ENCODE measurements around the gene NOS3. TPM values are rescaled to one million over a fixed set of nuclear protein-coding genes. Genes with fewer than 3 reads are reported as not detected.

The NOS3 gene
- total RNA-seq, 1 experiment from 2014 or later = 0.30 TPM

DNA sequence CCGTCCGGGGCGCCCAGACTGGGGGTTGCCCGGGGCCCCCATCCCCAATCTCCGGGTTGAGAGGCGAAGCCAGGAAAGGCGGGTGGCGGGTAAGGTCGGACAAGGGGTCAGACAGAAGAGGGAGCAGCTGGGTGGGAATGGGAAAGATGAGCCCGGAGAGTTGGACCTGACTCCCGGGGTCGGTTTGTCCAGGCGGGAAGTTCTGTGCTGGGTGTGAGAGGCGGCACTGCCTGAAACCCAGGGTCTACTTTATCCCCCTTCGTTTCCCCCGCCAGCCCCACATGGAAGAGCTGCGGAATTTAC, 69.2 kb downstream of the NOS3 start:
- H3K27ac Mint-ChIP-seq (ENCODE audit: low read depth, unreplicated experiment) = peak overlapping the region; percentile 87
- H3K9me3 Mint-ChIP-seq (ENCODE audit: unreplicated experiment) = no peaks in the 10 kb centered on the region
- peaks cover 38% of the 10 kb centered on the region for H3K4me1 Mint-ChIP-seq (ENCODE audit: insufficient read depth, unreplicated experiment)
- DNase-seq (ENCODE audit: unreplicated experiment) = peak; percentile 39
- ChIA-PET POLR2A (interaction anchor here (1.8 to 8.4 kb wide), 4 partner anchors 13 to 53 kb away, joined by 6 to 151 read pairs (median 61); partner anchors contain the start of genes ABCB8, AGAP3, FASTK and TMUB1), CTCF (interaction anchor here (0.6 to 4.6 kb wide), 9 partner anchors 11 to 161 kb away, joined by 3 to 42 read pairs (median 4); no protein-coding TSS in a partner anchor)
- H3K27me3 Mint-ChIP-seq (ENCODE audit: insufficient read depth, unreplicated experiment) = no peaks in the 10 kb centered on the region
- peak overlapping the region; percentile 97 for H3K4me3 Mint-ChIP-seq (ENCODE audit: unreplicated experiment)
- peaks cover 26% of the 10 kb centered on the region for H3K36me3 Mint-ChIP-seq (ENCODE audit: insufficient read depth, unreplicated experiment)
- BruUV-seq (replicated peaks) = no TSS peak
- intact Hi-C loops (cut with micrococcal nuclease) = no loop called here
- no peak for TF ChIP-seq CTCF (IDR thresholded peaks at IDR 0.05; ENCODE audit: unreplicated experiment)

DNA sequence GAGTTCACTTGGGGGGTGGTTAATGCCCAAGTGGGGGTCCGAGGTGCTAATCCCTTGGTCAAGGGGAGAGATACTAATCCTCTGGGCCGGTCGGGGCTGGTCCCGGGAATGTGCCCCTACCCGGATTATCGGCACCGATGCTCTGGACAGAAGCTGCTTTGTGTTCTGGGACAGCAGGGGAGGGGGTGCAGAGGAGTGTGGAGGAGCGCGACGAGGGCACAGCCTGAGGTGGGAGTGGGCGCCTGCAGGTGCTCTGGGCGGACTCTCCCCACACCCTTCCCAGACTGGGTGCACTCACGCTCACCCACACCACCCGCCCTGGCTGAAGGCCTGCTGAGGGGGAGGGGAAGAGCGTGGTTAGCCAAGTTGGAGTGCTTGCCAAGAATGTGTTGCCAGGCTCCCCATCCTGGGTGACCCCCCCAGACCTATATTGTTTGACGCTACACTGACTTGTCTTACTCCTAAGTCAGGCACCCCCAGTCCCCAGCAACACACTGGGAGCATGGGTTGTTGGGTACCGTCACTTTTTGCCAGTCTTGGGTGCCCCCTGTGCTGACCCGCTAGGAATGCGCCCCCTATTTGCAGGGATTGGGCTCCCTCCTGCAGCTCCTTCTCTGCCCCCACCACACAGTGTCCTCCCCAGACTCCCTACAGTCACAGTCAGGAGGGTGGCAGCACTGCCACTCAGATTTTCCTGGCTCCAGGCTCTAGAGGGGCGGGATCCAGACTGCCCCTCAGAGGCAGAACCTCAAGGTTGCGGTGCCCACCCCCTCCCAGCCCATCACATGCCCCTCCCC, 69.8 kb downstream of the NOS3 start:
- Mint-ChIP-seq H3K27me3 (ENCODE audit: insufficient read depth, unreplicated experiment) (no peaks in the 10 kb centered on the region), H3K9me3 (ENCODE audit: unreplicated experiment) (no peaks in the 10 kb centered on the region), H3K4me3 (ENCODE audit: unreplicated experiment) (peak overlapping the region; percentile 97), H3K36me3 (ENCODE audit: insufficient read depth, unreplicated experiment) (peaks cover 31% of the 10 kb centered on the region), H3K4me1 (ENCODE audit: insufficient read depth, unreplicated experiment) (peaks cover 38% of the 10 kb centered on the region), H3K27ac (ENCODE audit: low read depth, unreplicated experiment) (peak overlapping the region; percentile 87)
- CTCF ChIA-PET = interaction anchor here (0.6 to 4.6 kb wide), 12 partner anchors 11 to 162 kb away, joined by 3 to 42 read pairs (median 4); no protein-coding TSS in a partner anchor
- TF ChIP-seq CTCF (IDR thresholded peaks at IDR 0.05; ENCODE audit: unreplicated experiment) = no peak
- peak; percentile 71 for DNase-seq (ENCODE audit: unreplicated experiment)
- intact Hi-C loops (cut with micrococcal nuclease) = no loop called here
- POLR2A ChIA-PET = interaction anchor here (1.8 to 8.4 kb wide), 4 partner anchors 14 to 52 kb away, joined by 6 to 151 read pairs (median 61); partner anchors contain the start of genes ABCB8, AGAP3, FASTK and TMUB1
- BruUV-seq (replicated peaks) = no TSS peak

- Mint-ChIP-seq H3K36me3 (ENCODE audit: insufficient read depth, unreplicated experiment) (peaks cover 37% of the 10 kb centered on the region), H3K4me3 (ENCODE audit: unreplicated experiment) (peak overlapping the region; percentile 97), H3K9me3 (ENCODE audit: unreplicated experiment) (no peaks in the 10 kb centered on the region), H3K27me3 (ENCODE audit: insufficient read depth, unreplicated experiment) (no peaks in the 10 kb centered on the region), H3K4me1 (ENCODE audit: insufficient read depth, unreplicated experiment) (peaks cover 38% of the 10 kb centered on the region), H3K27ac (ENCODE audit: low read depth, unreplicated experiment) (peak overlapping the region; percentile 63)
- BruUV-seq (replicated peaks) = no TSS peak
- no peak for TF ChIP-seq CTCF (IDR thresholded peaks at IDR 0.05; ENCODE audit: unreplicated experiment)
- intact Hi-C loops (cut with micrococcal nuclease) = no loop called here
- ChIA-PET POLR2A (interaction anchor here (0.9 to 8.4 kb wide), 5 partner anchors 19 to 51 kb away, joined by 3 to 151 read pairs (median 42); partner anchors contain the start of genes ABCB8, AGAP3, FASTK and TMUB1), CTCF (interaction anchor here (0.6 to 4.6 kb wide), 9 partner anchors 14 to 596 kb away, joined by 3 to 42 read pairs (median 3); no protein-coding TSS in a partner anchor)
- DNase-seq (ENCODE audit: unreplicated experiment) = no peak
These were observed 70.6 kb downstream of the NOS3 start for GRCh38 chr7:151061213-151062110.

- Mint-ChIP-seq H3K36me3 (ENCODE audit: insufficient read depth, unreplicated experiment) (peaks cover 42% of the 10 kb centered on the region), H3K4me3 (ENCODE audit: unreplicated experiment) (peak overlapping the region; percentile 97), H3K4me1 (ENCODE audit: insufficient read depth, unreplicated experiment) (peaks cover 33% of the 10 kb centered on the region), H3K27ac (ENCODE audit: low read depth, unreplicated experiment) (peak overlapping the region; percentile 63), H3K27me3 (ENCODE audit: insufficient read depth, unreplicated experiment) (no peaks in the 10 kb centered on the region), H3K9me3 (ENCODE audit: unreplicated experiment) (no peaks in the 10 kb centered on the region)
- intact Hi-C loops (cut with micrococcal nuclease) = no loop called here
- DNase-seq (ENCODE audit: unreplicated experiment) = no peak
- TF ChIP-seq CTCF (IDR thresholded peaks at IDR 0.05; ENCODE audit: unreplicated experiment) = no peak
- BruUV-seq (replicated peaks) = no TSS peak
- CTCF ChIA-PET = interaction anchor here (0.9 to 4.6 kb wide), 6 partner anchors 11 to 159 kb away, joined by 3 to 42 read pairs (median 6); no protein-coding TSS in a partner anchor
- POLR2A ChIA-PET = interaction anchor here (0.9 to 8.4 kb wide), 4 partner anchors 20 to 51 kb away, joined by 3 to 151 read pairs (median 47); partner anchors contain the start of genes ABCB8, AGAP3, FASTK and TMUB1
These were observed 71.2 kb downstream of the NOS3 start for GRCh38 chr7:151062111-151062398.

All from MCF 10A (cell line).